Mucosa of descending colon (tissue), 3 donors: ENCODE measurements around the gene VARS2. TPM values are rescaled to one million over a fixed set of nuclear protein-coding genes. Genes with fewer than 3 reads are reported as not detected.
"Not testable (repeated sequence)": the region's sequence is repeated elsewhere in the genome, so short reads cannot be mapped to it uniquely, and the experiment has no call there.

Experiments used
- ATAC-seq: fragments of 200-7000 bp; cut with Tn5 transposase; one replicate; pipeline ENCODE4 v1.9.1; 2020; ENCODE audit warnings: mild to moderate bottlenecking, moderate library complexity
- DNase-seq, 3 donors: peaks; one replicate each; pipeline ENCODE4 v3.0.0-alpha.2; 2020
- H3K36me3 ChIP-seq: fragments of 200-600 bp; one replicate; pipeline ENCODE4 v1.8.0; 2021; ENCODE audit warnings: low read depth, mild to moderate bottlenecking
- H3K4me1 ChIP-seq: fragments of 200-600 bp; one replicate; pipeline ENCODE4 v1.8.0; 2021; ENCODE audit warnings: low read depth, mild to moderate bottlenecking
- H3K4me3 ChIP-seq: fragments of 200-600 bp; one replicate; pipeline ENCODE4 v1.8.0; 2021; ENCODE audit warnings: mild to moderate bottlenecking
- H3K9me3 ChIP-seq: fragments of 200-600 bp; one replicate; pipeline ENCODE4 v1.8.0; 2021; ENCODE audit warnings: mild to moderate bottlenecking
- intact Hi-C, 2 donors: fragments of 100-400 bp; cut with DNase I in 1 of 2; cut with micrococcal nuclease in 1 of 2; formaldehyde crosslinking; loops; one replicate each; pipeline versions ENCODE4 v1.11.0 to v1.11.1; 2022; cut with DNase I, micrococcal nuclease
- total RNA-seq, 3 donors: library from RNA; stranded (reverse); fragmentation: NEBNext Ultra II Directional in 2 of 3; extraction: Animal tissue kit (Norgen Biotek cat#: 25700) in 2 of 3; gene quantifications; one replicate each; pipeline versions ENCODE4 v1.2.1 to v1.2.4, GENCODE V29; 2021 to 2023
- TF ChIP-seq, protein P1 (sequence below): fragments of 200-600 bp; IDR thresholded peaks from one replicate; pipeline ENCODE4 v1.8.0; 2022; ENCODE audit warnings: antibody characterized with exemption, mild to moderate bottlenecking
- donor health status: DM: no; HTN: no; CAD: no; lungs with moderate emphysema.
- donor health status: DM: no; HTN: no; CAD: no.
- donor health status: DM: no; HTN: yes; CAD: no.

Gene VARS2
- total RNA-seq, 3 donors from 2014 or later, result 20.9 to 27.6 (median 27.3) TPM

DNA sequence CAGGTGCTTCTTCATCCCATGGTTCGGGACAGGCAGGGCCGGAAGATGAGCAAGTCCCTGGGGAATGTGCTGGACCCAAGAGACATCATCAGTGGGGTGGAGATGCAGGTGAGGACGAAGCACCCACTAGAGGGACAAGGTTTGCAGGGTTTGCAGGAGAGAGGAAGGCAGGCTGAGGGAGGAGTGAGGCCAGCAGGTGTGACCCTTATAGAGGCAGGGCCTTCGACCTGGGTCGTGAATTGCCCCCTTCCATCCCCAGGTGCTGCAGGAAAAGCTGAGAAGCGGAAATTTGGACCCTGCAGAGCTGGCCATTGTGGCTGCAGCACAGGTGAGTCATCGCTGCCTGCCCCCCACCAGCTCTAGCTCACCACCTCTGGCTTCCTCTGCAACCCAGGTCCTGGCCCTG, 8.4 kb downstream of the VARS2 start:
- intact Hi-C loops, result loop anchor here in 1 of 2 donors (5.0 kb wide), 1 partner anchor 145 kb away; no protein-coding TSS in a partner anchor
- DNase-seq, result no peak
- Histone ChIP-seq H3K4me3 (no peak overlapping the region), H3K36me3 (no peaks in the 10 kb centered on the region), H3K4me1 (no peaks in the 10 kb centered on the region), H3K9me3 (no peaks in the 10 kb centered on the region)
- TF ChIP-seq, protein P1, sequence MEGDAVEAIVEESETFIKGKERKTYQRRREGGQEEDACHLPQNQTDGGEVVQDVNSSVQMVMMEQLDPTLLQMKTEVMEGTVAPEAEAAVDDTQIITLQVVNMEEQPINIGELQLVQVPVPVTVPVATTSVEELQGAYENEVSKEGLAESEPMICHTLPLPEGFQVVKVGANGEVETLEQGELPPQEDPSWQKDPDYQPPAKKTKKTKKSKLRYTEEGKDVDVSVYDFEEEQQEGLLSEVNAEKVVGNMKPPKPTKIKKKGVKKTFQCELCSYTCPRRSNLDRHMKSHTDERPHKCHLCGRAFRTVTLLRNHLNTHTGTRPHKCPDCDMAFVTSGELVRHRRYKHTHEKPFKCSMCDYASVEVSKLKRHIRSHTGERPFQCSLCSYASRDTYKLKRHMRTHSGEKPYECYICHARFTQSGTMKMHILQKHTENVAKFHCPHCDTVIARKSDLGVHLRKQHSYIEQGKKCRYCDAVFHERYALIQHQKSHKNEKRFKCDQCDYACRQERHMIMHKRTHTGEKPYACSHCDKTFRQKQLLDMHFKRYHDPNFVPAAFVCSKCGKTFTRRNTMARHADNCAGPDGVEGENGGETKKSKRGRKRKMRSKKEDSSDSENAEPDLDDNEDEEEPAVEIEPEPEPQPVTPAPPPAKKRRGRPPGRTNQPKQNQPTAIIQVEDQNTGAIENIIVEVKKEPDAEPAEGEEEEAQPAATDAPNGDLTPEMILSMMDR, result no peak
- no peak for ATAC-seq

DNA sequence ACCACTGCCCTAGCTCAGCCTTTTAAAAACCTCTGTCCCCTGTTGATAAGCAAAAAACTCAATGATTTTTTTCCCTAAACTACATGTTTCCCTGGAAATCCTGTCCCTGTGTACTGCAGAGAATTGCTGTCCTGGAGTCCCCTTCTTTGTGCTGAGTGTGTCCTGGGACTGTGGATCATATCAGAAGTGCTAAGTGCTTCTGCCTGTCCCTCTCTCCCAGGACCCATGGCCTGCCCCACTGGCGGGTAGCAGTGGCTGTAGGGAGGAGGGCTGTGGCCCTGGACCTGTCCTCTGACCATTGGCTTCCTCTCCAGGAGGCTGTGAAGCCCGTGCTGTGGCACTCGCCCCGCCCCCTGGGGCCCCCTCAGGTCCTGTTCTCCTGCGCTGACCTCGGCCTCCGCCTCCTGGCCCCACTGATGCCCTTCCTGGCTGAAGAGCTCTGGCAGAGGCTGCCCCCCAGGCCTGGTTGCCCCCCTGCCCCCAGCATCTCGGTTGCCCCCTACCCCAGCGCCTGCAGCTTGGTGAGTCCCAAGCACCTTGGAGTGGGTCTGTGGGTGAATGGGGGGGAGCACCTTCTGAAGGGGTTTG, 10.1 kb downstream of the VARS2 start:
- H3K9me3 ChIP-seq, H3K4me1 ChIP-seq, DNase-seq, H3K4me3 ChIP-seq, ATAC-seq, H3K36me3 ChIP-seq: not testable (repeated sequence)
- intact Hi-C loops, result loop anchor here in 1 of 2 donors (5.0 kb wide), 1 partner anchor 143 kb away; no protein-coding TSS in a partner anchor

DNA sequence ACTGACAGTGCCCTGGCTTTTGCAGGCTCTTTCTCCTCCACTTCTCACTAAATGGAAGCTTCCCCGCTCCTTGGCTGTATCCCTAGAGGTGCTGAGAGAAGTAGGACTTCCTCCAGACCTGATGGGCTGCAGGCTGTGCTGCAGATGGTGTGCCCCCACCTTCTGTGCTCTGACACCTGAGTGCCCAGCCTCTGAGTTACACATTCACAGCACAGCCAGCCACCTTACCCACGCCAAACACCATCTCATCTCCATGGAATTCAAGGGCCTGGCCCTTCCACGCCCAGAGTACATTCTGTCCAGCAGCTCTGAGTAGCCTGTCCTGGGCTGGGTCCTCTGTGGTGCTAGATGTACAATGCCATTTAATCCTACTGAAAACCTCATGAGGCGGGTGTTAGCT, 12.6 kb downstream of the VARS2 start:
- no peak for DNase-seq
- peak; percentile 90 for ATAC-seq
- no peaks in the 10 kb centered on the region for H3K36me3 ChIP-seq

DNA sequence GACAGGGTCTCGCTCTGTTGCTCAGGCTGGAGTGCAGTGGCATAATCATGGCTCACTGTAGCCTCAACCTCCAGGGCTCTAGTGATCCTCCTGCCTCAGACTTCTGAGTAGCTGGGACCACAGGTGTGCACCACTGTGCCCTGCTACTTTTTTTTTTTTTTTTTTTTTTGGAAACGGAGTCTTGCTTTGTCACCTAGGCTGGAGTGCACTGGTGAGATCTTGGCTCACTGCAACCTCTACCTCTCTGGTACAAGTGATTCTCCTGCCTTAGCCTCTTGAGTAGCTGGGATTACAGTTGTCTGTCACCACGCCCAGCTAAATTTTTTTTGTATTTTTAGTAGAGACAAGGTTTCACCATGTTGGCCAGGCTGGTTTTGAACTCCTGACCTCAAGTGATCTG, 13.0 kb downstream of the VARS2 start:
- H3K4me1 ChIP-seq, intact Hi-C loops, H3K36me3 ChIP-seq, DNase-seq, H3K9me3 ChIP-seq, H3K4me3 ChIP-seq, ATAC-seq: not testable (repeated sequence)

More for the DNA sequence above, 12.6 kb downstream of the VARS2 start:
- intact Hi-C loops, result no loop called here
- peaks cover 7% of the 10 kb centered on the region for H3K9me3 ChIP-seq
- TF ChIP-seq, protein P1, result no peak
- no peaks in the 10 kb centered on the region for H3K4me1 ChIP-seq
- no peak overlapping the region for H3K4me3 ChIP-seq

DNA sequence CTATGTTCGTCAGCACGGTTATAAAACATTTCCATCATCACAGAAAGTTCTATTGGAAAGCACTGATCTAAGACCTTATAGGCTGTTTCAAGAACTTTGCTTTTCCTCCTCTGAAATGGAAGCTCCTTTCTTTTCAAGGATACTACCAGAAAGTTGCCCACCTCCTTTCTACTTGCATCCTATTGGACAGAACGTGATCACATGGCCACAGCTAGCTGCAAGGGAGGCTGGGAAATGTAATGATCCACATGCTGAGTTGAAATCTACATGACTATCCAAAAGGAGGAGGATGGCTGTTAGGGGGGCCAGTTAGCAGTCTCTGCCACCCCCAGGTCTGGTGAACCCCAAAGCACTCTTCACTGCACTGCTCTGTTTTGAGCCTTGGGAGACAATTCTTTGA, 14.6 kb downstream of the VARS2 start:
- H3K9me3 ChIP-seq, result peaks cover 7% of the 10 kb centered on the region
- no peaks in the 10 kb centered on the region for H3K36me3 ChIP-seq
- DNase-seq (no peak), ATAC-seq (no peak)
- intact Hi-C loops, result no loop called here
- no peak overlapping the region for H3K4me3 ChIP-seq
- no peaks in the 10 kb centered on the region for H3K4me1 ChIP-seq
- TF ChIP-seq, protein P1, result no peak

DNA sequence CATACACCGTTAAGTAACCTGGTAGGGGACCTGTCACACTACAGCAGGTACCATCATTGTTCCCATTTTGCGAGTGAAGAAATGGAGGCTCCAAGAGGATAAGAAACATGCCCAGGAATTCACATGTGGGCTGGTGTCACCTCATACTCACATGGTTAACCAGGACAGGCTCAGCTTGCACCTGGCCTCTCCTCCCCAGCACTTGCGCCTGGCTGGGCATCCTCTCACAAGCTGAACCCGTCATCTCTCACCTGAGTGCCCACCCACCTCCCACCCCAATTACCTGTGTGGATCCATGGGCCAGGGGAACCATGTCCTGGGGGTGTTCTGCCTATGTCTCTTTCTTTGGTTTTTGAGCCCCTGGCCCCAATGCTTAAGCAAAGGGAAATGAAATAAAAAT, 16.5 kb downstream of the VARS2 start:
- no peak overlapping the region for H3K4me3 ChIP-seq
- ATAC-seq, result no peak

More for the DNA sequence above, 16.5 kb downstream of the VARS2 start:
- H3K9me3 ChIP-seq, result peaks cover 7% of the 10 kb centered on the region
- no peak for DNase-seq
- TF ChIP-seq, protein P1, result no peak
- intact Hi-C loops, result no loop called here
- no peaks in the 10 kb centered on the region for H3K4me1 ChIP-seq
- no peaks in the 10 kb centered on the region for H3K36me3 ChIP-seq
